Breast epithelium (tissue), 4 donors: Measurements from ENCODE around the gene METTL18. TPM values are rescaled to one million over a fixed set of nuclear protein-coding genes. Genes with fewer than 3 reads are reported as not detected.
A peak's percentile ranks its signal among the peaks of the same experiment; 100 is the strongest.
"Not testable (repeated sequence)": the region's sequence is repeated elsewhere in the genome, so short reads cannot be mapped to it uniquely, and the experiment has no call there.

Experiments used
- DNase-seq, 2 donors: peaks; one replicate each; pipeline ENCODE4 v3.0.0-alpha.2; 2019; ENCODE audit warnings: low spot score in 2 of 2
- H3K27ac ChIP-seq, 2 donors: fragments of 200-600 bp; sonication (generic) in 1 of 2; one replicate each; pipeline ENCODE4 v1.5.1; 2016 to 2019; ENCODE audit warnings: mild to moderate bottlenecking in 1 of 2
- H3K27me3 ChIP-seq, 2 donors: fragments of 200-600 bp; sonication (generic) in 1 of 2; one replicate each; pipeline versions ENCODE4 v1.5.1 to v1.6.0; 2017 to 2019; ENCODE audit warnings: control low read depth in 1 of 2, mild to moderate bottlenecking in 1 of 2
- H3K36me3 ChIP-seq: fragments of 200-600 bp; one replicate; pipeline ENCODE4 v1.5.1; 2019
- H3K4me1 ChIP-seq, 2 donors: fragments of 200-600 bp; sonication (generic); one replicate each; pipeline ENCODE4 v1.5.1; 2016 to 2019; ENCODE audit warnings: control low read depth in 1 of 2
- H3K4me3 ChIP-seq, 3 donors: fragments of 200-600 bp; sonication (generic); 1 replicate in 2 of 3; 2 replicates in 1 of 3; pipeline ENCODE4 v1.5.1; 2016 to 2019; ENCODE audit warnings: mild to moderate bottlenecking in 3 of 3, moderate library complexity in 2 of 3
- H3K9me3 ChIP-seq, 2 donors: fragments of 200-600 bp; sonication (generic) in 1 of 2; one replicate each; pipeline ENCODE4 v1.5.1; 2016 to 2019; ENCODE audit warnings: control low read depth in 1 of 2
- CTCF ChIP-seq, 3 donors: fragments of 450-650 bp; IDR thresholded peaks; one replicate each; pipeline ENCODE4 v1.5.1; 2016 to 2017; ENCODE audit warnings: antibody characterized with exemption in 3 of 3, mild to moderate bottlenecking in 3 of 3, moderate library complexity in 3 of 3
- POLR2A ChIP-seq: fragments of 450-650 bp; IDR thresholded peaks from one replicate; pipeline ENCODE4 v1.6.1; 2016; ENCODE audit warnings: antibody characterized with exemption, mild to moderate bottlenecking, moderate library complexity
- POLR2AphosphoS5 ChIP-seq, 3 donors: sonication (generic); formaldehyde crosslinking; IDR thresholded peaks; one replicate each; pipeline ENCODE4 v1.6.1; 2017; ENCODE audit warnings: antibody characterized with exemption in 3 of 3
- intact Hi-C: fragments of 100-400 bp; cut with DNase I; formaldehyde crosslinking; loops from one replicate; pipeline ENCODE4 v1.15.1; 2023; ENCODE audit warnings: low total_unique reads
- total RNA-seq, 3 donors: library from RNA; depleted of rRNA; stranded (reverse); fragments of >200 nt; gene quantifications; one replicate each; pipeline ENCODE4 v1.1.0, GENCODE V29; 2016

Gene METTL18
- total RNA-seq, 3 donors from 2014 or later: 4.3 to 6.9 (median 6.1) TPM

GRCh38 chr1:169814265-169814664 lies 19.6 kb upstream of the METTL18 start:
- no peak for DNase-seq
- TF ChIP-seq POLR2A (no peak), CTCF (IDR thresholded peaks at IDR 0.05) (no peak), POLR2AphosphoS5 (IDR thresholded peaks at IDR 0.05) (no peak)
- intact Hi-C loops: no loop called here
- Histone ChIP-seq H3K36me3 (no peaks in the 10 kb centered on the region), H3K9me3 (no peaks in the 10 kb centered on the region), H3K4me1 (no peaks in the 10 kb centered on the region), H3K4me3 (no peak overlapping the region), H3K27me3 (no peaks in the 10 kb centered on the region), H3K27ac (no peak overlapping the region)

- no peak overlapping the region for H3K4me3 ChIP-seq
- H3K27me3 ChIP-seq: no peaks in the 10 kb centered on the region
- H3K27ac ChIP-seq: no peak overlapping the region
- no peaks in the 10 kb centered on the region for H3K4me1 ChIP-seq
- TF ChIP-seq CTCF (IDR thresholded peaks at IDR 0.05) (no peak), POLR2AphosphoS5 (IDR thresholded peaks at IDR 0.05) (no peak)
- intact Hi-C loops: no loop called here
- DNase-seq: no peak
- H3K9me3 ChIP-seq: no peaks in the 10 kb centered on the region
- H3K36me3 ChIP-seq: no peaks in the 10 kb centered on the region
Observed at GRCh38 chr1:169812131-169812530, 17.4 kb upstream of the METTL18 start.

GRCh38 chr1:169811418-169812035 lies 16.8 kb upstream of the METTL18 start:
- H3K4me3 ChIP-seq, H3K4me1 ChIP-seq, intact Hi-C loops, H3K27me3 ChIP-seq, DNase-seq, H3K27ac ChIP-seq, H3K36me3 ChIP-seq, H3K9me3 ChIP-seq: not testable (repeated sequence)

DNA sequence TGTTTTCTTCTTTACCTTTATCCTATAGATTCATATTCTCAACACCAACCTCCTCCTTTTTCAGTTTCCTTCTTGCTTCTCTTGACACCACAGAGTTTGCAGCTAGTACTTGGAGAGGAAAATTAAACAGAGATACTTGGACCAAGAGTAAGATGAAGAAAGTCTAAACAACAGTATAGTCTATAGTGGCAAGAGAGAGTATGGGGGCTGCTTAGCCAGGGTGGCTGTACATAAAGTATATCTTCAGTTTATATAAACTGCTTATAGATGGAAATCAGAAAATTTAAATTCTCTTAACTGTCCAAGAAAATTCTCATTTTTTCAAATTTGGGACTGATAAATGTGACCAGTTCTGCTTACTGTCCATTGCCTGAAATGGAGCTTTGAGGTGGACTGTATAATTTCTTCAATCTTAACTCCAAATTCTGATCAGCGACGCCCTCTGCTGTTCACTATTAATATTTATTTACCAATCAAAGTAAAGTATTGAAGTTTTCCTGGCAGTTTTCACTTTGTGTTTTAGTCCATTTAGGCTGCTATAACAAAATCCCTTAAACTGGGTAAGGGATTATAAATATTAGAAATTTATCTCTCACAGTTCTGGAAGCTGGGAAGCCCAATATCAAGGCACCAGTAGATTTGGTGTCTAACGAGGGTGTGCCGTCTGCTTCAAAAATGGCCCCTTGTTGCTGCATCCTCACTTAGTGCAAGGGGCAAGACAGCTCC lies 14.8 kb upstream of the METTL18 start:
- H3K27ac ChIP-seq: no peak overlapping the region
- TF ChIP-seq POLR2AphosphoS5 (IDR thresholded peaks at IDR 0.05) (no peak), CTCF (IDR thresholded peaks at IDR 0.05) (peak; percentile 32 to 72 (median 57))
- H3K36me3 ChIP-seq: no peaks in the 10 kb centered on the region
- no peak overlapping the region for H3K4me3 ChIP-seq
- no peaks in the 10 kb centered on the region for H3K4me1 ChIP-seq
- no peaks in the 10 kb centered on the region for H3K9me3 ChIP-seq
- no peak for DNase-seq
- intact Hi-C loops: no loop called here
- H3K27me3 ChIP-seq: no peaks in the 10 kb centered on the region

DNA sequence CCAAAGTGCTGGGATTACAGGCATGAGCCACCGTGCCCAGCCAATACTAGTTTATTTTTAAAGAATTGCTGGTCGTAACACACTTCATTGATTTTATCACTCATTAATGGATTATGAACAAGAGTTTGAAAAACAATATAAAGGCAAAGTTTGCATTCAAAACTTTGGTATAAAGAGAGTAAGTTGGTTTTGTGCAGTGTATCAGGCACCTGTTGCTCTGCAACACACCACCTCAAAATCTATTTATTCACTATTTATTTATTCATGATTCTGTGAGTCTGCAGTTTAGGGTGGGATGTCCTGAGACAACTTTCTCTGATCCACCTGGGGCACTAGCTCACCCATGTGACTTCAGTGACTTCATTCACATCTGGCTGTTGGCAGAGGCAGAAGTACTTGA lies 10.2 kb upstream of the METTL18 start:
- DNase-seq: no peak
- no peaks in the 10 kb centered on the region for H3K4me1 ChIP-seq
- no peak overlapping the region for H3K27ac ChIP-seq
- no peaks in the 10 kb centered on the region for H3K36me3 ChIP-seq
- no peaks in the 10 kb centered on the region for H3K9me3 ChIP-seq
- no peak overlapping the region for H3K4me3 ChIP-seq
- intact Hi-C loops: no loop called here
- TF ChIP-seq CTCF (IDR thresholded peaks at IDR 0.05): no peak
- TF ChIP-seq POLR2A: no peak
- TF ChIP-seq POLR2AphosphoS5 (IDR thresholded peaks at IDR 0.05): no peak
- H3K27me3 ChIP-seq: no peaks in the 10 kb centered on the region
